ENCODE results near the gene PTPRE.

PTPRE gene

GRCh38 chr10:128005858-128006257, 99.0 kb downstream of the PTPRE start:
- DNase-seq = no peak

- no peak for DNase-seq
These were observed 100.2 kb downstream of the PTPRE start for GRCh38 chr10:128007056-128007455.

GRCh38 chr10:128007971-128008370, 101.1 kb downstream of the PTPRE start:
- DNase-seq = no peak

- DNase-seq = no peak
These were observed 101.8 kb downstream of the PTPRE start for GRCh38 chr10:128008521-128009250.

GRCh38 chr10:128009372-128010126, 102.6 kb downstream of the PTPRE start:
- DNase-seq = no peak

GRCh38 chr10:128011059-128011979, 104.4 kb downstream of the PTPRE start:
- DNase-seq = peak; percentile 70

- DNase-seq = no peak
These were observed 106.7 kb downstream of the PTPRE start for GRCh38 chr10:128013626-128014025.

GRCh38 chr10:128014236-128014635, 107.3 kb downstream of the PTPRE start:
- DNase-seq = no peak

- DNase-seq = no peak
These were observed 109.6 kb downstream of the PTPRE start for GRCh38 chr10:128016423-128017060.

GRCh38 chr10:128017822-128018221, 110.9 kb downstream of the PTPRE start:
- no peak for DNase-seq

- DNase-seq = no peak
These were observed 111.3 kb downstream of the PTPRE start for GRCh38 chr10:128018236-128018635.

- no peak for DNase-seq
These were observed 111.8 kb downstream of the PTPRE start for GRCh38 chr10:128018691-128019090.

GRCh38 chr10:128022261-128023196, 115.6 kb downstream of the PTPRE start:
- no peak for DNase-seq

- no peak for DNase-seq
These were observed 117.5 kb downstream of the PTPRE start for GRCh38 chr10:128024426-128024825.

- DNase-seq = no peak
These were observed 118.5 kb downstream of the PTPRE start for GRCh38 chr10:128025437-128025836.

GRCh38 chr10:128025951-128026350, 119.0 kb downstream of the PTPRE start:
- no peak for DNase-seq

- no peak for DNase-seq
These were observed 119.9 kb downstream of the PTPRE start for GRCh38 chr10:128026615-128027300.

GRCh38 chr10:128027306-128027705, 120.4 kb downstream of the PTPRE start:
- no peak for DNase-seq

GRCh38 chr10:128027822-128028507, 121.1 kb downstream of the PTPRE start:
- DNase-seq = no peak

Data from hematopoietic multipotent progenitor cell treated with erythropoietin and hydrocortisone succinate and interleukin-3 and kit ligand, for 8 days (in vitro differentiated cells).